Esophagus squamous epithelium (tissue), 4 donors: Measurements from ENCODE around the gene PRR35.

Source experiments
- CTCF ChIP-seq, 6 experiments: fragments of 450-650 bp in 4 of 6; fragments of 200-600 bp in 2 of 6; sonication (generic) in 2 of 6; IDR thresholded peaks; one replicate each; pipeline ENCODE4 v1.5.1; 2016 to 2019; ENCODE audit warnings: antibody characterized with exemption in 6 of 6, mild to moderate bottlenecking in 4 of 6, moderate library complexity in 4 of 6
- POLR2A ChIP-seq, 4 donors: fragments of 450-650 bp; IDR thresholded peaks; one replicate each; pipeline ENCODE4 v1.6.1; 2017; ENCODE audit warnings: antibody characterized with exemption in 4 of 4, mild to moderate bottlenecking in 4 of 4, moderate library complexity in 3 of 4

GRCh38 chr16:531494-532125, 28.6 kb upstream of the PRR35 start:
- no peak for TF ChIP-seq CTCF (IDR thresholded peaks at IDR 0.05)
- TF ChIP-seq POLR2A (IDR thresholded peaks at IDR 0.05) = no peak
